OCI-LY3 (cell line): ENCODE measurements around the gene TERC.

Experiments used
- H2AFZ ChIP-seq: fragments of 200-600, 300-600 bp; shearing (Covaris generic); 2 replicates; pipeline ENCODE4 v1.6.0; 2014; ENCODE audit warnings: antibody characterized with exemption, low read depth, low read length
- H3K27ac ChIP-seq: fragments of 200-600, 300-600 bp; sonication (generic); 2 replicates; pipeline ENCODE4 v1.5.1; 2014; ENCODE audit warnings: mild to moderate bottlenecking, low read length, moderate library complexity, mixed read lengths
- H3K27me3 ChIP-seq: fragments of 200-600, 300-600 bp; sonication (generic); 2 replicates; pipeline ENCODE4 v1.6.1; 2014; ENCODE audit warnings: low read depth, low read length, mixed read lengths
- H3K36me3 ChIP-seq: fragments of 200-600, 300-600 bp; sonication (generic); replicated peaks from 2 replicates; pipeline ENCODE3; 2014; ENCODE audit warnings: low read depth, low read length, mixed read lengths
- H3K4me1 ChIP-seq: fragments of 300-600, 200-600 bp; sonication (generic); 2 replicates; pipeline ENCODE4 v1.6.1; 2014; ENCODE audit warnings: low read length, mixed read lengths
- H3K4me2 ChIP-seq: fragments of 200-600, 300-600 bp; sonication (generic); 2 replicates; pipeline ENCODE4 v1.6.1; 2014; ENCODE audit warnings: low read length, mixed read lengths
- H3K4me3 ChIP-seq: fragments of 300-600, 200-600 bp; sonication (generic); 2 replicates; pipeline ENCODE4 v1.5.1; 2014; ENCODE audit warnings: antibody characterized with exemption, mild to moderate bottlenecking, low read length, moderate library complexity
- H3K79me2 ChIP-seq: fragments of 300-600, 200-600 bp; shearing (Covaris generic); 2 replicates; pipeline ENCODE4 v1.6.1; 2014; ENCODE audit warnings: mild to moderate bottlenecking, low read length, mixed read lengths
- H3K9ac ChIP-seq: fragments of 300-600, 200-600 bp; shearing (Covaris generic); 2 replicates; pipeline ENCODE4 v1.6.0; 2014; ENCODE audit warnings: mild to moderate bottlenecking, low read length, moderate library complexity
- H3K9me3 ChIP-seq: fragments of 200-600, 300-600 bp; shearing (Covaris generic); 2 replicates; pipeline ENCODE4 v1.6.1; 2014; ENCODE audit warnings: low read length, mixed read lengths; ENCODE audit not compliant: insufficient read depth
- H4K20me1 ChIP-seq: fragments of 200-600, 300-600 bp; sonication (generic); 2 replicates; pipeline ENCODE4 v1.6.1; 2016; ENCODE audit warnings: low read length, mixed read lengths; ENCODE audit not compliant: insufficient read depth
- CTCF ChIP-seq: fragments of 200-600, 300-600 bp; sonication (generic); IDR thresholded peaks from 2 replicates; pipeline ENCODE4 v1.5.1; 2014; ENCODE audit warnings: antibody characterized with exemption, low read length, low read depth
- EZH2phosphoT487 ChIP-seq: fragments of 200-600 bp; shearing (Covaris generic); IDR thresholded peaks from 2 replicates; pipeline ENCODE4 v1.6.1; 2018; ENCODE audit warnings: antibody characterized with exemption, mixed run types, low read depth

TERC gene

GRCh38 chr3:169760479-169760878 is 4.4 kb downstream of the TERC start:
- no peak overlapping the region for H3K9ac ChIP-seq
- 0 out of 2 replicates have a peak, but pooled peaks cover 4% of the 10 kb centered on the region for H3K9me3 ChIP-seq
- peaks cover 2% of the 10 kb centered on the region; the same call in 1 of the 2 replicates for H3K27me3 ChIP-seq
- H3K4me1 ChIP-seq, result peaks cover 16% of the 10 kb centered on the region
- no peak for TF ChIP-seq EZH2phosphoT487
- no peak for TF ChIP-seq CTCF
- H3K4me2 ChIP-seq, result no peak overlapping the region
- H4K20me1 ChIP-seq, result no peaks in the 10 kb centered on the region
- no peaks in the 10 kb centered on the region for H3K36me3 ChIP-seq
- no peak overlapping the region for H3K4me3 ChIP-seq
- no peaks in the 10 kb centered on the region for H3K79me2 ChIP-seq
- no peak overlapping the region for H3K27ac ChIP-seq
- H2AFZ ChIP-seq, result no peak overlapping the region

- peaks cover 13% of the 10 kb centered on the region for H3K4me1 ChIP-seq
- H3K79me2 ChIP-seq, result no peaks in the 10 kb centered on the region
- TF ChIP-seq EZH2phosphoT487 (no peak), CTCF (no peak)
- H4K20me1 ChIP-seq, result no peaks in the 10 kb centered on the region
- peaks cover 9% of the 10 kb centered on the region; the same call in 1 of the 2 replicates for H3K27me3 ChIP-seq
- H3K4me2 ChIP-seq, result no peak overlapping the region
- no peak overlapping the region for H3K9ac ChIP-seq
- H3K4me3 ChIP-seq, result no peak overlapping the region
- H3K36me3 ChIP-seq, result no peaks in the 10 kb centered on the region
- no peak overlapping the region for H3K27ac ChIP-seq
- 0 out of 2 replicates have a peak, but pooled peaks cover 4% of the 10 kb centered on the region for H3K9me3 ChIP-seq
- no peak overlapping the region for H2AFZ ChIP-seq
These were observed 5.6 kb downstream of the TERC start for GRCh38 chr3:169759256-169759655.

GRCh38 chr3:169758359-169758994 is 6.4 kb downstream of the TERC start:
- no peak for TF ChIP-seq EZH2phosphoT487
- no peak for TF ChIP-seq CTCF
- peaks cover 8% of the 10 kb centered on the region for H3K4me1 ChIP-seq
- no peaks in the 10 kb centered on the region for H4K20me1 ChIP-seq
- no peak overlapping the region for H3K9ac ChIP-seq
- H3K4me3 ChIP-seq, result no peak overlapping the region
- no peak overlapping the region for H2AFZ ChIP-seq
- no peaks in the 10 kb centered on the region for H3K79me2 ChIP-seq
- 0 out of 2 replicates have a peak, but pooled peaks cover 3% of the 10 kb centered on the region for H3K9me3 ChIP-seq
- H3K27ac ChIP-seq, result no peak overlapping the region
- peaks cover 12% of the 10 kb centered on the region; the same call in 1 of the 2 replicates for H3K27me3 ChIP-seq
- no peak overlapping the region for H3K4me2 ChIP-seq
- no peaks in the 10 kb centered on the region for H3K36me3 ChIP-seq

GRCh38 chr3:169755488-169755887 is 9.4 kb downstream of the TERC start:
- Histone ChIP-seq H2AFZ (no peak overlapping the region), H3K27me3 (peaks cover 21% of the 10 kb centered on the region), H3K36me3 (no peaks in the 10 kb centered on the region), H3K27ac (no peak overlapping the region), H3K4me3 (no peak overlapping the region), H3K4me1 (peaks cover 7% of the 10 kb centered on the region), H3K9ac (no peak overlapping the region), H3K79me2 (no peaks in the 10 kb centered on the region), H3K4me2 (no peak overlapping the region), H4K20me1 (no peaks in the 10 kb centered on the region), H3K9me3 (no peaks in the 10 kb centered on the region)
- TF ChIP-seq CTCF, result no peak
- TF ChIP-seq EZH2phosphoT487, result no peak
